Glomerular endothelial cell (primary cell): ENCODE data around the gene DIS3L2. TPM values are rescaled to one million over a fixed set of nuclear protein-coding genes. Genes with fewer than 3 reads are reported as not detected.

Source experiments
- DNase-seq: peaks from one replicate; pipeline ENCODE4 v3.0.0-alpha.2; 2011; ENCODE audit warnings: low read depth, low spot score; ENCODE audit errors: extremely low read depth
- total RNA-seq: library from RNA; depleted of rRNA; stranded (reverse); fragments of >200 nt; gene quantifications from 2 replicates; pipeline ENCODE4 v1.2.3, GENCODE V29; 2015

The DIS3L2 gene
- total RNA-seq, 1 donor from 2014 or later, result 33.5 TPM

DNA sequence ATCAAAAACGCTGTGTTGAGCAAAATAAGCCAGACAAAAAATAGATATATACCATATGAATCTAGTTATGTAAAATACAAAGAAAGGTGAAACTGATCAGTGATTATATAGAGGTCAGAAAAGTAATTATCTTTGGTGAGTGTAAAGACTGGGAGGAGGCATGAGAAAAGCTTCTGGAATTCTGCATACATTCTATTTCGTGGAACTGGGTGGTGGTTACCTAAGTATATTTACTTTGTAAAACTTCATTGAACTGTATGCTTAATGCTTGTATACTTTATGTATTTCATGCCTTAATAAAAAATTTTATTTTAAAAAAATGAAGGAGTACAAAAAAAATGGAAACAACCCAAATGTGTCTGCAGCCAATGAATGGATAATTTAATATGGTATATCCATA lies 263.9 kb downstream of the DIS3L2 start:
- no peak for DNase-seq

DNA sequence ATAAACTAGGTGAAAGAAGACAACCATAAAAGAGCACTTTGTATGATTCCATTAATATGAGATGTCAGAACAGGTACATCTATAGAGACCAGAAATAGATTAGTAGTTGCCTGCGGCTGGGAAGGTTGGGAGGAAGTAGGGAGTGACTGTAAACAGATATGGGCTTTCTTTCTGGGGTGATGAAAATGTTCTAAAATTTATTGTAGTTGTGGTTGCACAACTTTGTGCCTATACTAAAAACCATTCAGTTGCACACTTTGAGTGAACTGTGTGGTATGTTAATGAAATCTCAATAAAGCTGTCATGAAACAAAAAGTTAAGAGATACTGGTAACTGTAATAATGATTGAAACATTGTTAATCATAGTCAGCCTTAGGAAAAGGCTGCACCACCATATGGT lies 264.4 kb downstream of the DIS3L2 start:
- DNase-seq, result no peak

DNA sequence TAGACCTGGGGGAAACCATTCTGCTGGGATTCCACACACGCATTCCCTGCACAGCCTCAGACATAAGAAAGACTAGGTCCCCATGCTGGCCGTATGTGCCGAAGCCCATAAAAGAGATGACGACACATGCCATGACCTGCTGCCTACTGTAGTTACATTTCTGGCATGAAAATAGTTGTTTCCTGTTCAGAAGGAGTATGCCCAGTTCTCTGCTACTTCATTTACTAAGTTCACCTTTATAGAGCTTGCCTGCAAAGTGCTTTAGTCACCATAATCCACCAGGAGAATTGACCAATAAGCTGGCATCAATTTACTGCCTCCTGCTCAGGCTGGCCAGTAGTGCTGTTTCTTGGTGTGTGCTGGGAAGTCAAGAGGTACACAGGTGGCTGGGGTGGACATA lies 266.8 kb downstream of the DIS3L2 start:
- DNase-seq, result no peak

DNA sequence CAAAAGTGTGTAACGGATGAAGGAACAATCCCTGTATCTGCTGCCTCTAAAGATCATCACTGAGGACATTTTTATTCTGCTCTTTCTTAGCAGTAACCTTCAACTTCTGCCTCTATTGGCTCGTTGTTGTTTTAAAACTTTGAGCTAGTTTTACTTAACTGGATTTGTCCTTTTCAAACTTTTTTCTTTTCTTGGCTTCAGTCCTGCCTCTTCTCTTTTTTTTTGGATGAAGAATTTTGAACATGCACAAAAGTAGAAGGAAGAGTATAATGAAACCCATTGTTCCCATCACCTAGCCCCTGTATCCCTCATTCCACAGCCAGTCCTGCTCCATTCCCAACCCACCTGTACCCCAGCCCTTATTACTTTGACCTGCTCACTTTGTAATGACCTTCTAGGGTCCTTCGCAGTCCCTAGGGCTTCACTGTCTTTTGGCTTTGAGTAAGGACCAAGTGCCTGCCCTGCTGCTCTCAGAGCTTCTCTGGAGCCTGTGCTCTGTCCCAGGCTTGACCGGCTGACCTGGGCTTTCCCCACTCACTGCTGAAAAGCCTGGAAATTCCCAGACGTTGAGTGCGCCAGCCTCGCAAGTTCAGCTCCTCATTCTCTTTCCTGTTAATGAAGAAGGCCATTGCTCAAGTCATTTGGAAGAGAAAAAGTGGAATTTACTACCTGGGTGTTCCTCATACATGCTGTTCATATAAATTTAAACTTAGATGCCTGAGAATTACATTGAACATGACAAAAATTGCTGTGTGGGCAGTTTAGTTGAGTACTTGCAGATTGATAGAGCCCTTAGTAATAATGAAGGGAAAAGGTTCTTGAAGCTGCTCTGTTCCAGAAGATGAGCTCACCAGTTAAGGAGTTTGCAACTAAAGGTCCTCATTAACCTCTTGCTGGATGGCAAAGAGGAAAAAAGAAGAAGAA lies 267.7 kb downstream of the DIS3L2 start:
- DNase-seq, result no peak

DNA sequence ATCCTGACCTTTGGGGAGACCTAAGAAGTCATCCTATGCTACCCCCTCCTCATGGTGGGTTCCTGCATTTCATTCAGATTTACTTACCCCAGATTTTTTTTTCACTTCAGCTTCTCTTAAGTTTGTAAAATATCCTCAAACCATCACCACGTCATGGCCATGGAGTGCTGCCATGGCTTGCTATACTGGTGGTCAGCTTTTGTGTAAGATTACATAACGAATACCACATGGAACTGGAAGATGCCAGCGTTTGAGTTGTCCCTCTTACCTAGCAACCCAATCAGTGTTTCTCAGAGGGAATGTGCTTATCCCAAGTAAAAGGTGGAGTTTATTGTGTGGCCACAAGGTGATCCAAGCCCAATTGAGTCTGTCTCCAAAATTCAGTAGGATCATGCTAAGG lies 268.4 kb downstream of the DIS3L2 start:
- DNase-seq, result no peak

DNA sequence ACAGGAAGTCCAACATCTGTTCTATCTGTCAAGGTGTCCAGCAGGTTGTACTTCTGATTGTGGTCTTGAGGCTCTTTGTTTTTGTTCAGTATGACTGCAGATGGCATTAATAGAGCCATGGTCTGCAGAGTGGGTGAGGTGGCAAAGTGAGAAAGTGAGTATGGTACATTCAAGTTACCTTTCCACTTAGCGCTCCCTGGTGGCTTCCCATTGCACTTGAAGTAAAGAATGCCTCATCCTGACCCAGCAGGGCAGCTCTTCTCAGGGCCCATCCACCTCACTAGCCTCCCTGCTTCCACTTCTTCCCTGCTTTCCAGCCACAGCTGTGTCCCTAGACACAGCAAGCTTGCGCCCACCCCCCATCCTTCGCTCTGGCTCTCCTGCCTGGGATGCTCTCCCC lies 269.0 kb downstream of the DIS3L2 start:
- DNase-seq, result no peak

DNA sequence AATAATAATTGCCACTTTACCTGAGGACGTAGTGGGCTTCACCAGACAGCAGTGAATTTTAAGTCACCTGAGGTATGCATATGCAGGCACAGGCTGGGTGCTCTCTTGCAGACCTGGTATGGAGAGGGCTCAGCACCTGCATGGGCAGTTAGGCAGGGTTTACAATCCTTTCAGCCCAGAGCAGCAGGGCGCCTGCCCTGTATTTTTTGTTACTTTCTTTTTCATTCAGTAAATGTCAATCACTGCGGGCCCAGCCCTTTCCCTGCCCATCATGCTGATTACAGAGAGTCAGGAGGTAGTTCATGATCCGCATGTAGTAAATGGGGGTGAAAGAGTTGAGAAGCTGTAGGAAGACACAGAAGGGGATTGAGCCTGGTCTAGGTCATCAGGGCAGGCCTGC lies 270.0 kb downstream of the DIS3L2 start:
- DNase-seq, result no peak

DNA sequence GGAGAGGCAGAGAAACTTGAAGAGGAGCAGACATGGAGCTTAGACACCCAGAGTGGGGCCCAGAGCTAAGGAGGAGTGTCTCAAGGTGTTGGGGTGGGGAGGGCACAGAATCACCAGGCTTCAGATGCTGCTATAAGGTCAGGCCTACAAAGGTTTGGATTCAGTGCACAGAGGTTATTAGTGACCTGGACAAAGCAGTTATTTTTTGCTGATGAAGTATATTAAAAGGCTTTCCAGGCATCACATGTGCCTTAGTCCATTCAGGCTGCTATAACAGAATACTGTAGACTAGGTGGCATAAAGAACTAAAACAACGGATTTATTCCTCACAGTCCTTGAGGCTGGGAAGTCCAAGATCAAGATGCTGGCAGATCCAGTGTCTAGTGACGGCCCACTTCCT lies 271.4 kb downstream of the DIS3L2 start:
- DNase-seq, result no peak

DNA sequence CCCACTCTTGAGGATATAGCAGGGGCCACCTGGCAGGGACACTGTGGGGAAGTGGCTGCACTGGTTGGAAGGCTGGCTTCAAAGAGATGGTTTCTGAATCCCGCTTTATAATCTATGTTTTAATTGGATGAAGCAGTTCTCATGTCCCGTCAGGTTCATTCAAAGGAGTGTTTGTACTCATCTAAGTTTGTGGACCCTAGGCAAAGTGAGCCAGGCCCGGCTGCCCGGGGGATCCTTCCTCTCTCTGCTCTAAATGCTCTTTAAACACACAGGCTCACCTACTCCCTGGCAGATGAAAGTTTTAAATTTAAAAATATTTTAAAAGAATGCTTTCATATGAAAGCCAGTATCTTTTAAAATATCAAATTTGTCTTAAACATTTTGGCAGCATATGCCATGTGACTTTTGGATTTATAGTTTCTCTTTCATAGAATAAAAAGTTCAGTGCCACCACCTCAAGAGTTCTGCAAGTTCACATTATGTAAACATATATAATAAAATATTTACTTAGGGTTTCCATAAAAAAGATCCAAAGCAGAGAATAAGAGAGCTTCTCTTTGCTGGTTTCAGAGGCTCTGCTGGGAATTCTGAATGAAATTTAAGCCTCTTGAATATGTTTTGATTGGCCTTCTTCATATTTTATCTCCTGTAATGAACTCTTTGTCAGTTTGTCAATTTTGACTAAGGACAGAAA lies 273.6 kb downstream of the DIS3L2 start:
- no peak for DNase-seq

DNA sequence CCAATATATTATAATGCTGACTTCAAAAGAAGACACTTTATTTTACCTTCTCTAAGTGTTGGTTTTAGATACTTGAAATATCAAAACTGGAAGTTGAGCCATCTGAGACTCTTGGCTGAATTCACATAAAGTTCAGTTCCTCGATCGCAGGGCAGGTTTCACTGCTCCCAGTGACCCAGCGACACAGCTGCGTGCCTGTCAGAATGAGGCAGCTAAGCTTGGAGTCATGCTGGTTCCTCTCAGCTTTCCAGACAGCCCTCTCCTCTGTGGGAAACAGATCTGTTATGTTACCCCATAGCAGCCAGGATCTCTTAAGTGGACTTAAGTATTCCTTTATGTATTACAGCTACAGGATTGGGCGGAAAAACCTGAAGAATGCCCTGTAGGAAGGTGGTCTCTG lies 274.2 kb downstream of the DIS3L2 start:
- DNase-seq, result no peak

DNA sequence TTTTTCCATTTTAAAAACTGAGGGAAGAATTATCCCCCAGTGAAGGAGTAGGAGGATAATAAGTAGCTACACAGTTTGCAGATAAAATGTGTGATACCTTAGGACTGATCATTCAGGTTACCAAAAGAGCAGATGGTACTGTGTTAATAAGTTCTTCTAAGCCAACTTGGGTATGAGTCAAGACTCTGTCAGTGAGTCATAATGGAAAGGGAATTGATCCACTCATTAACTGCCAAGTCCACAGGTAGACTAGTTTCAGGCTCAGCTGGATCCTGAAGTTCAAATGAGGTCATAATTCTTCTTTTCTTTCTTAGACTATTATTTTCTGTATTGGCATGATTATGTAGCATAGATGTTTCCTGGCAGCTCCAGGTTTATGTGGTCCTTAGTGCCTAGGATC lies 274.7 kb downstream of the DIS3L2 start:
- DNase-seq, result no peak

DNA sequence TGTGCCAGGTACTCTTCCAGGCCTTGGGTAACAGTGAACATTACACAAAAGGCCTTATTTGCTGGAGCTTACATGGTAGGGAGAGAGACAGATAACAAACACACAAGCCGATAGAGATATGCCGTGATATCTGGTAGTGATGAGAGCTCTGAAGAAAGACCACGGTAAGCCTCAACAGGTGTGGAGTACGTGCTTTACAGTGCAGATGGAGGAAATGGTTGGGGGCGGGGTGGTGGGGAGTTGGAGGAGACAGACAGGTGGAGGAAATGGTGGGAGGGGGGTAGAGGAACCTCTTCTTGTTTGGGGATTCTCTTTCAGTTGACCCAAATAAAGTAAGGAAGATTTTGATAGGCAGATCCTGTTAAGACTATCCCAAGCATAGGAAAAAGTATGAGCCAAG lies 276.0 kb downstream of the DIS3L2 start:
- no peak for DNase-seq

DNA sequence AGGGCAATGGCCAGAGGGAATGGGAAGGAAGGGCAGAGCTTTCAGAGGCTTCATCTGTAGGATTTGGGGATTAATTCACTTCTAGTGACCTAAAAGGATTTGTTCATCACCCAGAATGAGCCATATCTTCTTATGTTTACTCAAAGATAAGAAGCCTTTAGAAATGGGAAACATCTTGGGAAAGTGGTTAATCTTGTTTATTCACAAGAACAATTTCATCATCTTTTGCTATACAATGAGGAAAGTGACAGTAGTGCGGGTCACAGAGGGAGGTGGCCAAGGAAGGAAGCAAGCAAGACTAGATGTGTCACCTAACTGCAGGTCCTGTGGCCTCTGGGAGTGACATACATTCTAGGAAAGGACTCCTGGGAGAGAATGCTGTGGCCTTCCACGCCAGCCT lies 276.6 kb downstream of the DIS3L2 start:
- no peak for DNase-seq

DNA sequence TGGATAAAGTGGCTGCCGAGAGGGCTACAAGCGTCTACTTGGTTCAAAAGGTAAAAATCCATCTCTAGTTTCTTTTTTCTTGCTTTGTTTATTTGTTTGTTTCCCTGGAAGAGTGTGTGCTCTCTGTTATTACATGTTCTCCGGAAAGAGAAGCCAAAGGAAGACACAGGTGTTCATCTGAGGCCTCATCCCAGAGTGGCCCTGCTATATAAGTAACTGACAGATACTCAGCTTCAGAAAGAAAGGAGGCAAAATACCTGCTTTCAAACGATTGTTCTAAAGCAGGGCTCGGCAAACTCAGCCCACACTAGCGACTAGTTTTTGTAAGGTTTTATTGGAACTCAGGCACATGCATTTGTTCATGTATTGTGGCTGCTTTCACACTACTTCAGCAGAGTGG lies 277.1 kb downstream of the DIS3L2 start:
- DNase-seq, result no peak

DNA sequence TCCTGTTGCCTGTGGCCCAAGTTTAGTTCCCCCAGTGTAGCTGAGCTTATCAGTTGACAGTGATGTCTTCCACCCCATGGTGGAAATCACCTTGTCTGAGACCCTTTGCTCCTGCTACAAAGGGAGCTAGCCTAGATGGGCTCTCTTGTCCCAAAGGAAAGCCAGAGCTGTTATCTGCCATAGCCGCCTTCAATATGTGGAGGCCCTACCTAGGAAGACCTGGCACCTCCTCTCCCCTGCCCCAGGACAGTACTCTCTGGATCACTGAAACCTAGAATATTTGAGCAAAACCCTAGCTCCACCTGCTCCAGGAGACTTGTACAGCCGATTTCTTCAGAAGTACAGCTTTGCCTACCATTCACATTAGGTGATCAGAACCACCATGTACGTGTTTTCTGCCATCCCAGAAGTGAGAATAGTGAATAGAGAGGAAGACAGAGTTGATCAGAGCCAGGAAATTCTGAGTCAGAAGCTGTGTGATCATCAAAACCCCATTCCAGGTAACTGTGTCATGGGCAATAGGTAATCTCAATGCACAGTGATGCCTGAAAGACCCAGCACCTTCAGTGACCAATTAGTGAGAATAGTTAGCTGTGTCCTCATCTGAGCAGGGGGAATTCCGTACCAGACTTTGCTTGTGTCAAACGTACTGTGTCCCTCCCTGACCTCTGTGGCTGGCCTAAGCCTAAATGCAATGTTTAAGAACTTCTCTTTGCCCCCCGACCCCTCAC lies 278.6 kb downstream of the DIS3L2 start:
- DNase-seq, result no peak

DNA sequence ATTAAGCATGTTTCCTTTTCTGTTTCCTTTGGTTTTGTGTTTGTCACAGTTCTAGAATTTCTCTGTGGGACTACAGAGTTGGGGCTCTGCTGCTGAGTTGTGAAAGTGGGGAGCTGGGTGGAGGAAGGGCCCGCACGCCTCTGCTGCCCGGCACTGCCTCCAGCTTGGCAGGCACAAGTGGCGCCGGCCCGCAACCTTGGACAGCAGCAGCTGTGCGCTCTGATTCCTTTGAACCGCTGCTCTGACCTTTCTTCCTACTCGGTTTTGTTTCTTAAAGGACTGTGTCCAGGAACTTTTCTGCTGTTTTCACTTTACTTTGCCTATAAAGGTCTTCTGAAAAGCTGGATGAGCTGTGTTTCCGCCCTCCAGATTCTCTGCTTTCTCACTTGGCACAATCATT lies 279.4 kb downstream of the DIS3L2 start:
- no peak for DNase-seq

DNA sequence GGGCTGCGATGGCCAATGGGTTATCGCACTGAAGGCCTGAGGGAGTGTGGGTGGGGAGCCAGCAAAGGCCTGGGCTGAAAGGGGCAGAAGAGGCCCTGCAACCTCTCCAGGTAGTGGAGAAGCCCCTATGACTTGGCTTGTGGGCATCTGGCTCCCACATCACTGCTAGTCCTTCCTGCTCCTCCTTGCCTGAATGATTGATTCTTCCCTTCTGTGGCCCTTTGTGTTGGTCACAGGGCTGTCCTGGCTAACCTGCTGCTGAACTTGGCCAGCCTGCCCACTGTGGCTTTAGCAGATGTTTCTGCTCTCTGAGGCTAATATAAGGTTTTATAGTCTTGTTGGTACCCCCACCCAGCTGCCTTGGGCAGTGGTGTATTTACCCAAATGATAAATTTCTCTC lies 280.8 kb downstream of the DIS3L2 start:
- DNase-seq, result no peak

DNA sequence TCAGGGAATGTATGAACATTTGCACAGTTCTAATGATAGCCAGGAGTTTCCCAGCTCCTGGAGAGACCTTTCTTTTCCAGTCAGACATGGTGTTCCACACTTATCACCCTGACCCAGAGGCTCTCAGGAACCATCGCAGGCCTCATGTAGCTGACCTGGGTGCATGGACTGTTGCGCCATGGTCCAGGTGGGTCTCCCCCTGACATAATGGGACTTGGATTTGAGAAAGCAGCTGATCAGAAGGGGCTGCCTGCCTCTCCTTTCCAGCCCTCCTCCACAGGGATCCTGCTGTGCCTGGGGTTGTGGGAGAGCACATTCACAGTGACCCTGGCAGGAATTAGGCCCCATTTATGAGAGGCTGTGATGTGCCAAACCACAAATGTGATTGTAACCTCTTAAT lies 283.6 kb downstream of the DIS3L2 start:
- DNase-seq, result no peak

DNA sequence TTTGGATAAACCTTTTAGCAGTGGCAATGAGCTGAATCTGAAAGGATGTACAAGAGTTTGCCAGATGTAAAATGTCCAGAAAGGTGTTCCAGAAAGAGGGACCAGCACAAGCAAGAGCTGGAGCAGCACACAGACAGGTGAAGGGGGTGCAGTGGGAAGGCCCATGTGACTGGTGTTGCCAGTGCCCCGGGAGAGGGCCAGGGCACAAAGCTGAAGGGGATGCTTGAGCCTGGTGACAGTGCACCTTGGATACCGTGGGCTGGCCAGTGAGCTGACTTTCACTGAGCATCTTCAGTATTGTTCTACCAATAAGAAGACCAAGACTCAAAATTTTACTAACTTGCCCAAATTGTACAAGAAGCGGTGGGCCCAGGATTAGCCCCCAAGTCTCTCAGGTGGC lies 284.7 kb downstream of the DIS3L2 start:
- DNase-seq, result no peak

DNA sequence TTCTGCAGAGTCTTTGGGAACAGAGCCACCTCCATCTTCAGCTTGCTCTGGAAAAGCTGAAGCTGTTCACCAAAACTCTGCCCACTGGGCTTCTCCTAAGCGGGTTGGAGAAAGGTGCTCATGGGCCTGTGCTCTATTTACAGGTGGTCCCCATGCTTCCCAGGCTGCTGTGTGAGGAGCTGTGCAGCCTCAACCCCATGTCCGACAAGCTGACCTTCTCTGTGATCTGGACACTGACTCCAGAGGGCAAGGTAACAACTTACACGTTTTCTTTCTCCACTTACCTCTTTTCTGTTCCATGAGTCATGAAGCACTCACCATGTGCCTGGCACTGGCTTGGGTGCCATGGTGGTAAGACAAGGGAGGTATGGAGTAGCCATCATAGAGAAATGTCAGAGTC lies 287.6 kb downstream of the DIS3L2 start:
- no peak for DNase-seq
